Activated CD4-positive, alpha-beta T cell treated with anti-CD3 and anti-CD28 coated beads for 4 hours (primary cell): ENCODE measurements around the gene PRAMEF2.
"Not testable (repeated sequence)": the region's sequence is repeated elsewhere in the genome, so short reads cannot be mapped to it uniquely, and the experiment has no call there.

Experiments used
- DNase-seq, 2 donors: peaks; one replicate each; pipeline ENCODE4 v3.0.0-alpha.2; 2020

The PRAMEF2 gene

GRCh38 chr1:12856786-12857185 lies at the start of gene PRAMEF2:
TSS of gene PRAMEF2 (plus strand) at chr1:12857086. CDS start at chr1:12859010, 1,924 bp downstream.
- not testable (repeated sequence) for DNase-seq

- no peak for DNase-seq
Measured at GRCh38 chr1:12809933-12810332, 47.0 kb upstream of the PRAMEF2 start.

- no peak for DNase-seq
Measured at GRCh38 chr1:12810691-12811408, 46.0 kb upstream of the PRAMEF2 start.

- no peak for DNase-seq
Measured at GRCh38 chr1:12811409-12811784, 45.5 kb upstream of the PRAMEF2 start.

GRCh38 chr1:12819061-12819460 lies 37.8 kb upstream of the PRAMEF2 start:
- DNase-seq: not testable (repeated sequence)

GRCh38 chr1:12831310-12831709 lies 25.6 kb upstream of the PRAMEF2 start, which contains the start of gene PRAMEF11:
TSS of gene PRAMEF11 (minus strand) at chr1:12831410. CDS start at chr1:12828789, 2,621 bp downstream.
- DNase-seq: not testable (repeated sequence)

GRCh38 chr1:12833251-12833650 lies 23.6 kb upstream of the PRAMEF2 start:
- DNase-seq: not testable (repeated sequence)

- not testable (repeated sequence) for DNase-seq
Measured at GRCh38 chr1:12848620-12849019, 8.3 kb upstream of the PRAMEF2 start, which contains the start of gene HNRNPCL1. TSS of gene HNRNPCL1 (minus strand) at chr1:12848720. CDS start at chr1:12848289, 431 bp downstream.

- DNase-seq: no peak
Measured at GRCh38 chr1:12851779-12852178, 5.1 kb upstream of the PRAMEF2 start.

- not testable (repeated sequence) for DNase-seq
Measured at GRCh38 chr1:12863131-12863880, 6.4 kb downstream of the PRAMEF2 start.

GRCh38 chr1:12878453-12878852 lies 21.6 kb downstream of the PRAMEF2 start:
- not testable (repeated sequence) for DNase-seq

- not testable (repeated sequence) for DNase-seq
Measured at GRCh38 chr1:12886101-12886500, 29.2 kb downstream of the PRAMEF2 start, which contains the start of gene PRAMEF4. TSS of gene PRAMEF4 (minus strand) at chr1:12886201. CDS start at chr1:12883394, 2,807 bp downstream.

GRCh38 chr1:12898170-12898569 lies 41.3 kb downstream of the PRAMEF2 start, which contains the start of gene PRAMEF10:
TSS of gene PRAMEF10 (minus strand) at chr1:12898270. CDS start at chr1:12895847, 2,423 bp downstream.
- not testable (repeated sequence) for DNase-seq

- not testable (repeated sequence) for DNase-seq
Measured at GRCh38 chr1:12899186-12899585, 42.3 kb downstream of the PRAMEF2 start.

GRCh38 chr1:12903793-12904572 lies 47.1 kb downstream of the PRAMEF2 start:
- not testable (repeated sequence) for DNase-seq
